ENCODE results near the gene PRKG2. TPM values are rescaled to one million over a fixed set of nuclear protein-coding genes. Genes with fewer than 3 reads are reported as not detected.

The PRKG2 gene
- total RNA-seq, 3 donors from 2014 or later = 9.8 to 25.7 (median 14.4) TPM

GRCh38 chr4:81081156-81081555 is 133.9 kb downstream of the PRKG2 start:
- Histone ChIP-seq H3K9me3 (no peaks in the 10 kb centered on the region), H3K4me3 (no peak overlapping the region), H3K4me1 (ENCODE audit: low read depth) (no peaks in the 10 kb centered on the region), H3K36me3 (ENCODE audit: low read depth) (no peaks in the 10 kb centered on the region)
- ATAC-seq (no peak), DNase-seq (no peak)
- TF ChIP-seq CTCF (IDR thresholded peaks at IDR 0.05) = no peak
- intact Hi-C loops (cut with DNase I, micrococcal nuclease) = no loop called here

GRCh38 chr4:81071013-81071412 is 144.0 kb downstream of the PRKG2 start:
- ATAC-seq = no peak
- H3K4me1 ChIP-seq (ENCODE audit: low read depth) = no peaks in the 10 kb centered on the region
- intact Hi-C loops (cut with DNase I, micrococcal nuclease) = loop anchor here in 1 of 2 donors (10.0 kb wide), 1 partner anchor 284 kb away; no protein-coding TSS in a partner anchor
- no peaks in the 10 kb centered on the region for H3K36me3 ChIP-seq (ENCODE audit: low read depth)
- TF ChIP-seq CTCF (IDR thresholded peaks at IDR 0.05) = no peak
- no peak overlapping the region for H3K4me3 ChIP-seq
- no peak for DNase-seq
- H3K9me3 ChIP-seq = no peaks in the 10 kb centered on the region

- TF ChIP-seq CTCF (IDR thresholded peaks at IDR 0.05) = peak; percentile 75
- no peaks in the 10 kb centered on the region for H3K9me3 ChIP-seq
- DNase-seq = peak in 1 of 3 donors; percentile 86
- no peaks in the 10 kb centered on the region for H3K36me3 ChIP-seq (ENCODE audit: low read depth)
- H3K4me1 ChIP-seq (ENCODE audit: low read depth) = no peaks in the 10 kb centered on the region
- intact Hi-C loops (cut with DNase I, micrococcal nuclease) = loop anchor here (5.0 to 10.0 kb wide), 2 partner anchors 282 to 285 kb away; no protein-coding TSS in a partner anchor
- peak; percentile 95 for ATAC-seq
- no peak overlapping the region for H3K4me3 ChIP-seq
Observed at GRCh38 chr4:81069706-81070331, 145.2 kb downstream of the PRKG2 start.

GRCh38 chr4:81065446-81065845 is 149.6 kb downstream of the PRKG2 start:
- no peak for ATAC-seq
- no peak for TF ChIP-seq CTCF (IDR thresholded peaks at IDR 0.05)
- H3K36me3 ChIP-seq (ENCODE audit: low read depth) = no peaks in the 10 kb centered on the region
- H3K4me3 ChIP-seq = no peak overlapping the region
- intact Hi-C loops (cut with DNase I, micrococcal nuclease) = loop anchor here in 1 of 2 donors (5.0 kb wide), 1 partner anchor 287 kb away; no protein-coding TSS in a partner anchor
- no peaks in the 10 kb centered on the region for H3K4me1 ChIP-seq (ENCODE audit: low read depth)
- H3K9me3 ChIP-seq = no peaks in the 10 kb centered on the region
- DNase-seq = no peak

GRCh38 chr4:81062001-81062400 is 153.0 kb downstream of the PRKG2 start:
- no peaks in the 10 kb centered on the region for H3K9me3 ChIP-seq
- H3K4me3 ChIP-seq = no peak overlapping the region
- ATAC-seq = no peak
- DNase-seq = no peak
- H3K4me1 ChIP-seq (ENCODE audit: low read depth) = no peaks in the 10 kb centered on the region
- no peak for TF ChIP-seq CTCF (IDR thresholded peaks at IDR 0.05)
- intact Hi-C loops (cut with DNase I, micrococcal nuclease) = no loop called here
- no peaks in the 10 kb centered on the region for H3K36me3 ChIP-seq (ENCODE audit: low read depth)

Measured in mucosa of descending colon (tissue), 3 donors.